Pulmonary artery endothelial cell (primary cell): ENCODE measurements around the gene ZNF718. TPM values are rescaled to one million over a fixed set of nuclear protein-coding genes. Genes with fewer than 3 reads are reported as not detected.
"Not testable (repeated sequence)": the region's sequence is repeated elsewhere in the genome, so short reads cannot be mapped to it uniquely, and the experiment has no call there.

Source experiments
- DNase-seq: peaks from one replicate; pipeline ENCODE4 v3.0.0-alpha.2; 2011; ENCODE audit warnings: low read depth, low spot score
- total RNA-seq: library from RNA; depleted of rRNA; stranded (reverse); fragments of >200 nt; gene quantifications from 2 replicates; pipeline ENCODE4 v1.2.3, GENCODE V29; 2014

The ZNF718 gene
- 5.2 and 8.1 TPM in 2 replicates for total RNA-seq

GRCh38 chr4:124275-125081, at the start of gene ZNF718:
Gene ZNF718, plus strand, starts transcription at chr4:124501. Its CDS starts 170 bp downstream, at chr4:124671.
- peak; percentile 93 for DNase-seq

DNA sequence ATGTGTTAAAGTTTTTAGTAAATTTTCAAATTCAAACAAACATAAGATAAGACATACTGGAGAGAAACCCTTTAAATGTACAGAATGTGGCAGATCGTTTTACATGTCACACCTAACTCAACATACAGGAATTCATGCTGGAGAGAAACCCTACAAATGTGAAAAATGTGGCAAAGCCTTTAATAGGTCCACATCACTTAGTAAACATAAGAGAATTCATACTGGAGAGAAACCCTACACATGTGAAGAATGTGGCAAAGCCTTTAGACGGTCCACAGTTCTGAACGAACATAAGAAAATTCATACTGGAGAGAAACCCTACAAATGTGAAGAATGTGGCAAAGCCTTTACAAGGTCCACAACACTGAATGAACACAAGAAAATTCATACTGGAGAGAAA, 38.4 kb upstream of the ZNF718 start:
- no peak for DNase-seq

GRCh38 chr4:86559-87324, 37.6 kb upstream of the ZNF718 start:
- not testable (repeated sequence) for DNase-seq

GRCh38 chr4:98386-98785, 25.9 kb upstream of the ZNF718 start:
- no peak for DNase-seq

DNA sequence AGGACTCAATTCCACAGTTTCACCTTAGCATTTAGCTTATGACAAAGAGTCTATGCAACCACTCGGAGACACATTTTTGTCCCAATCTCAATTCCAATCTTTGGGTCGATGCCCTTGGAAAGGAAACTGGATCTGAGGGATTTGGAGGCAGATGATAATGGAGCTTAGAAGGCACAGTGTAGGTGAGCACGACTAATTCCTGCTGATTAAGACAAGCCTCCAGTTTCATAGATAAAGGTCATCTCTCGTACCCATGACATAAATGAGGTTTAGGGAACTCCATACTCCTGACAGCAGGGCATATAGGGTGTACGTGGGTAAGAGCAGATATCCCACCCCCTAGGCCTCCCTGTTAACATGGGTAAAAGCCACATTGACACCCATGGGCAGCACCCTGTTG, 24.4 kb upstream of the ZNF718 start:
- no peak for DNase-seq

DNA sequence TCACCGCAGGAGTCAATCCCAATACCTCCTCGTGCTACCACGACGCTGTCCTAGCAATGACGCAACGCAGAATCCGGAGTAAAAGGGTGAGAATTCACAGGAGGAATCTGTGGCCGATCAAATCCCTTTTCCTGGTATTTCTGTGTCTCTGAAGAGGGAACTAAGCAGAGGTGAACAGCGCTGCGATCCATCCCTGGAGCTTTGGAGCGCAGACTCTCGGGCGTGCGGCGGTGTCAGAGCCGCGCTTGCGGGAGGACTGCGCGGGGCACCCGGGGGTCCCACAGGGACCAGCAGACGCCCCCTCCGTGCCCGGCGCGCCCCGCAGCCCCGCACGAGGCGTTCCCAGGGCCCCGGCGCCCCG, 17.2 kb upstream of the ZNF718 start:
- no peak for DNase-seq

DNA sequence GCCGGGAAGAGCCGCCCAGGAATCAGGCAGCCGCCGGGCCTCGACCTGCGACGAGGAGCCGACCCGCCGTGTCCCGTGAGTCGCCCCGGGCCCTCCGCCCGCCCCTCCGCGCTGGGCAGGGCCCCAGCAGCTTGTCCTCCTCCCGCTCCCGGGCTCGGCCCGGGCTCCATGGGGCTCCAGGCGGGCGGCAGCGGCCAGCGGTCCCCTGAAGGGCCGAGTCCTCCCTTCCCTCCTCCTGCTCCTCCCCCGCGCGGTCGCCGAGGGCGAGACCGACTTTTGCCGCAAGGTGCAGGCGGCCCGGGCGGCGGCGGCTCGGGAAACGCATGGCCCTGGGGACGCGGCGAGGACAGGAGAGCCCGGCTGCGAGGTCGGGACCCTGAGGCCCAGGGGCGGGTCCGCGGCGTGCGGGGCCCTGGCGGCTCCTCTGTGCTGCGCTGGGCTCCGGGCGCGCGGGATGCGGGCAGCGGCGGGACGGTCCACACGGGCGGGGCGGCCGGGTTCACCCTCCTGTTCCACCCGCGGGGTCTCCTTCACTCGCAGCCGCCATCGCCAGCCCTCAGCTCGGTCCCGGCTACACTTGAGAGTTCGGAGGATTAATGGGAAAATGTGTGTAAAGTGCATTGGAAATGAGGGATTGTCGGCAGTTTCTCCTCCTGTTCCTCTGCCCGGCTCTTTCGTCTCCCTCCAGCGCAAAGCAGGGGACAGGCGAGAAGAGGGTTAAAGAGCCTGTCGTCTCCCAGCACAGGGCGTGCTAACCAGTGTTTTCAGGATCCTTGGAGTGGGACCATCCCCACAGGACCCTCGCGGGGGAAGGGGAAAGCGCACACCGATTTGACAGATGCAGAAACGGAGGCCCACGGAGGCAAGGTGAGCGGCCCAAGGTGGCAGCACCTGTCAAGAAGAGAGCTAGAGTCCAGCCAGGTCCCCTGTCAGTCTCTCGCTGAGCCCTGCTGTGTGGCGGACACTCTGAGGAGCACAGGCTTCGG, 16.6 kb upstream of the ZNF718 start:
- DNase-seq = no peak

DNA sequence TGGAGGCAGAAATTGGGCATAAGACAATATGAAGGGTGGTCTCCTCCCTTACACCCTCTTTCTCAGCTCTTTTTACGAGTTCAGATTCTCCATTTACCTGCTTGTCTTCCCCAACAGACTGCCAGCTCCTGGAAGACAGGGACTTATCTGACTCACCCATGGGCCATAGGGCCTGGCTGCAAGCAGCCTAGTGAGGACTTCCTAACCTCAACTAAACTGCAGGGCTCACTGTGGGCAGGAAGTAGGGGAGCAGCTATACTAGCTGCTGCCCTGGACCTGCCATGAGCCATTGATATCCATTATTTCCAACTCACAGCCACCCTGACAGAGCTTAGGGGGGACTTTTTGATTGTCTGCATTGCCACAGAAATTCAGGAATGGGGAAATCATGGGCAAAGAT, 11.5 kb upstream of the ZNF718 start:
- no peak for DNase-seq

DNA sequence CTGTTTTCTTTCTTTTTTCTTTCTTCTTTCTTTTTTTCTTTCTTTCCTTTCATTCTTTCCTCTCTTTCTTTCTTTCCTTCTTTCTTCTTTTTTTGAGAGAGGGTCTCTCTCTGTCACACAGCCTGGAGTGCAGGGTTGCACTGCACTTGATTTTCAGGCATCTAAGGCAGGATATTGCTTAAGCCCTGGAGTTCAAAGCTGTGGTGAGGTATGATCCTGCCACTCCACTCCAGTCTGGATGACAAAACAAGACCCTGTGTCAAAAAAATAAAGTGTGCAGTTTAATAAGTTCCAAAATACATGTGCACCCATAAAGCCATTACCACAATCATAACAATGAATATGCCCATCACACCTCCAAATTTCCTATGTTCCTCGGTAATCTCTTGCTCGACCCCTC, 10.6 kb upstream of the ZNF718 start:
- DNase-seq = no peak

- no peak for DNase-seq
These were observed 10.2 kb upstream of the ZNF718 start for GRCh38 chr4:114149-114548.

DNA sequence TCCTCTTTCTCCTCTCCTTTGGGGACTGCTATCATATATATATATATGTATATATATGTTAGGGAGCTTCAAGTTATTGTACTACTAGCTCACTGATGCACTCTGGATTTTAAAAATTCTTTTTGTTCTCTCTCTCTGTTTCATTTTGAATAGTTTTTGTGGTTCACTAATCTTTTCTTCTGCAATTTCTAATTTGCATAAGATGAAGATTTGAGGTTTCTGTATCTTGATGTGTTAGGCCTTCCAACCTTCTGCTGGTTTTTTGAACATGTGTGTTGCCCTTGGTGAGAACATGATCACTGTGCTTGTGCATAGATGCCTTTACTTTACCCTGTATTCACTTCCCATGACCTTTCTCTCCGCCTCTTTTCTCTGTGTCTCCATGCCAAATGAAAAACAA, 7.8 kb upstream of the ZNF718 start:
- DNase-seq = no peak

DNA sequence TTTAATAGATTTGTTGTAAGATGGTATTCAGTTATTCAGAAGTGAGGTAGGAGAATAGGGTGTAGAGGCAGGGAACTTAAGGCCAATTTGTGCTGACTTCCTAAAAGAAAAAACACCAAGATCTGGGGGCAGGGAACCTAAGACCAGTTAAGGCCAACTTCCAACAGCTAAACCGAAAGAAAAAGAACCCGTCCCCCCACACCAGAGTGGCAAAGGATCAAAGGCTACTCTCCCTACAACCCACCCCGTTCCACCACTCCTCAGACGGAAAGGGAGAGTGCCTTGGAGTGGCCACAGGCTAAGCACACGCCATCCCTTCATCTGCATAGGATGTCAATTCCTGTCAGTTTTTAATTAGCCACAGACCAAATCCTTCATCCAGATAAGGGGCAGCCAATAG, 3.7 kb upstream of the ZNF718 start:
- no peak for DNase-seq

DNA sequence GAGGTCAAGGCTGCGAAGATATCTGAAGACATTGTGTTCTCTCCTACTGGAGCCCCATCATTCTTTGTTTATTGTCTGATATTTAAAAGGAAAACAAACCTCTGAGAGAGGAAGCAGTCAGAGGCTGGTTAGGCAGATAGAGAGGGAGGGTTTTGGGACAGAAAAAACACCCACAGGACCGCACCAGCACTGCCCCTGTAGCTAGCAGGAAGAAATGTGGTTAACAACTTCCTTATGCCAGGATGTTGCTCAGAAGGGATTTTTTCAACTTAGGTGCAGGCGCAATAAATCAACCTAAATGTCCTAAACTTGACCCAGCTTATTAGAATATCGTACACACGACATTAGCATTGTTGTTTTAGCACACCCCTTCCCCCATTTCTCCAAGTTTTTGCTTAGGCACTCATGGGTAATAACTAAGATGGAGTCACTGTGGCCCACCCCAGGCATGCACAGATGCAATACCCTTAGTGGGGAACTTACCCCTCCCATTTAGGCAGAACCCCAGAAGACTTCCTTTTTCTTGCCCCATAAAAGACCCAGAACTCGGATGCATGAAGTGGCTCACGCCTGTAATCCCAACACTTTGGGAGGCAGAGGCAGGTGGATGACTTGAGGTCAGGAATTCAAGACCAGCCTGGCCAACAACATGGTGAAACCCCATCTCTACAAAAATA, 2.8 kb upstream of the ZNF718 start:
- DNase-seq = no peak

- not testable (repeated sequence) for DNase-seq
These were observed 403 bp upstream of the ZNF718 start for GRCh38 chr4:123922-124274.

GRCh38 chr4:125091-125771, 930 bp downstream of the ZNF718 start:
- DNase-seq = no peak

DNA sequence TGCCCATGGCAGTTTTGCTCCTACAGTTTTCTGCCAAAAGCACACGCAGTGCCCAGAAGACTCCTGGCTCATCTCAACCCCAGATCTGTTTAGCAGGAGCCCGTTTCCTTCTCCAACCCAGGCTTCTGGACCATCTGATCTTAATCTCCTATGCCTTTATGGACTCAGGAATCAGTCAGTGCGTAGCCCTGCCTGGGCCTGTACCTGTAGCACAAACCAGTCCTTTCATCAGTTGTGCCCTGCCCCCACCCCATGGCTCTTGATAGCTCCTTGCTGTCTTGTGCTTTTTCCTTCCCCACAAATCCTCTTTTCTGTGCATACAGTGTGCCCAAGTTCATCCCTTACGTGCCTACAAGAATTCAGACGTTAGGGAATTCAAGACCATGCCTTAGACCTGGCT, 1.5 kb downstream of the ZNF718 start:
- no peak for DNase-seq

DNA sequence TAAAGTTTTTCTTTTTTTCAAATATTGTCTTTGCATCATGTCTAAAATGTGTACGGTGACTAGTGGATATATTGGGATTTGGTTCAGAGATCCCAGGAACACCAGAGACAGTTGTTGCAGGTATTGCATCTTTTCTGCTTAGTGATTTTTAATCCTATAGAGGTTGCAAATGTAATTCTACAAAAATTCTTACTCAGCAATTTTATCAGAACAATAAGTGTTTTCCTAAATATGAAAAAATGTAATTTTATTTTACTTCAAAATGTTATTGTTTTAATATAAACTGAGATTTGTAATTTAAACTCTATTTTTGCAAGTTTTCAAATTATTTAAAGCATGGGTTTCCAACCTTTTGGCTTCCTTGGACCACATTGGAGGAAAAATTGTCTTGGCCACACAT, 8.2 kb downstream of the ZNF718 start:
- DNase-seq = no peak

- DNase-seq = no peak
These were observed 14.6 kb downstream of the ZNF718 start for GRCh38 chr4:138935-139334.

GRCh38 chr4:139691-140090, 15.4 kb downstream of the ZNF718 start:
- DNase-seq = no peak

DNA sequence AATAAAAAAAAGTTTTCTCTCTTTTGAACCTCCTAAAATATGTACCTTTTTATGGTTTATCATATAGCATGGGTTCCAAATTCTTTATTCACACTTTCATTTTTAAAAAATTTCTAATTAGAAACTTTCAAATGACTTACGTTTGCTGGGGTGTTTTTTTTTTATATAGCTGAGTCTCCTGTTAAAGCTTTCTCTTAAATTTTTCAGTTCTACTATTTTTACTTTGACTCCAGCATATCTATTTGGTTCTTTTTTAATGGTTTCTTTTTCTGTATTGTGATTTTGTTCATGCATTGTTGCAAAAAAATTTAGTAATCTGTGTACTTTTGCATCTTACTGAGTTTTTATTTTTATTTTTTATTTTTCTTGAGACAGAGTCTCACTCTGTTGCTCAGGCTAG, 22.3 kb downstream of the ZNF718 start:
- DNase-seq = no peak

DNA sequence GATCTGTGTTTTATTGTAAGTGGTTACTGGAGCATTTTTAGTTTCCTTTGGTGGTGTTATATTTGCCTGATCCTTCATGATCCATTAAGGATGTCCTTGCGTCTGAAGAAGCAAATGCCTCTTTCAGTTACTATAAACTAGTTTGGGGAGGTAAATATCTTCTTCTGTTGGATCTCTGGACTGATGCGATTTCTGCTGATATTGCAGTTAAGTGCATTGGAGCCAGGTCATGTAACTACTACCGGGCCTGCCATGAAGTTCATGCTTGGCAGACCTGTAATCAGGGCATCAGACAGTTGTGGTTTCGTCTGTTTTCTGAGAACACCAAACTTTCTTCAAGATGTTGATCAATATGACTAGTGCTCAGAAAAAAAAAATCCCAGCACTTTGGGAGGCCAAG, 22.9 kb downstream of the ZNF718 start:
- no peak for DNase-seq
